HG02852 (cell line): ENCODE measurements around the gene PEX6.
"Not testable (repeated sequence)": the region's sequence is repeated elsewhere in the genome, so short reads cannot be mapped to it uniquely, and the experiment has no call there.

ENCODE experiments used
- ATAC-seq: cut with Tn5 transposase; IDR thresholded peaks from one replicate; pipeline ENCODE4 v1.9.1; 2021; ENCODE audit warnings: mild to moderate bottlenecking, moderate library complexity; ENCODE audit not compliant: unreplicated experiment

Gene PEX6

DNA sequence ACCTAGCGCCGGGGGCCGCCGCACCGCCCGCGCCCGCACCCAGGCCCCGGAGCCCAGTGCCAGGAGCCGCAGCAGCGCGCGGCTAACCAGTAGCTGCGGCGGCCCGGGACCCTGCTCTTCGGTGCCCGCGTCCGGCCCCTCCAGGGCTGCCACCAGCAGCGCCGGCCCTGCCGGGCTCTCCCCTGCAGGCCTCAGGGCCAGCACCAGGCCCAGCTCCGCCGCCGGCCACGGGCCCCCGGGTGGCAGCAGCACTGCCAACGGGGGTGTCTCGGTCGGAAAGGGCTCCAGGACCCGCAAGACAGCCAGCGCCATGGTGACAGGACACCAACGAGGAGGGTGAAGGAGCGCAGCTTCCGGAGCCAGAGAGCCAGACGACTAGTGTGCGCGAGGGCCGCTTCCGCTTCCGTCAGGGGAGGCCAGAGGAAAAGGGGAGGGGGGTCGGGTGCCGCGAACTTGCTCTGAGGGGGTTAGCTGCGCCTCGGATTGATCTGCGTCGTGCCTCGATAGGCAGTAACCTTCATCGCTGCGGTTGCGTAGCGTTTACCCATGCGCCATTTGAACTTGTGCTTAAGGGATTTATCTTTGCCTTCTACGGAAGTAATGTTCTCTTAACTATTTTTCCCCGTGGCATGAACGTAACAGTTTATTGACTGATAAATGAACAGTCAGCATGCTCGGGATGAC is at the start of gene PEX6:
TSS of gene PEX6 (minus strand) at position 343 of the 684 bp plus-strand sequence. CDS start at position 312, 31 bp downstream.
- ATAC-seq: peak; percentile 89

DNA sequence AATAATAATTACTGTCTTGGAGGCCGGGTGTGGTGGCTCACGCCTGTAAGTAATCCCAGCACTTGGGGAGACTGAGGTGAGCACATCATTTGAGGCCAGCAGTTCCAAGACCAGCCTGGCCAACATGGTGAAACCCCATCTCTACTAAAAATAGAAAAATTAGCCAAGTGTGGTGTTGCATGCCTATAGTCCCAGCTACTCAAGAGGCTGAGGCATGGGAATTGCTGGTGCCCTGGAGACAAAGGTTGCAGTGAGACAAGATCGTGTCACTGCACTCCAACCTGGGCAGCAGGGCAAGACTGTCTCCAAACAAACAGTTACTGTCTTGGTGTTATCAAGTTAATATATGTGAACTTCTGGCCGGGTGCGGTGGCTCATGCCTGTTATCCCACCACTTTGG is 47.4 kb upstream of the PEX6 start:
- ATAC-seq: no peak

DNA sequence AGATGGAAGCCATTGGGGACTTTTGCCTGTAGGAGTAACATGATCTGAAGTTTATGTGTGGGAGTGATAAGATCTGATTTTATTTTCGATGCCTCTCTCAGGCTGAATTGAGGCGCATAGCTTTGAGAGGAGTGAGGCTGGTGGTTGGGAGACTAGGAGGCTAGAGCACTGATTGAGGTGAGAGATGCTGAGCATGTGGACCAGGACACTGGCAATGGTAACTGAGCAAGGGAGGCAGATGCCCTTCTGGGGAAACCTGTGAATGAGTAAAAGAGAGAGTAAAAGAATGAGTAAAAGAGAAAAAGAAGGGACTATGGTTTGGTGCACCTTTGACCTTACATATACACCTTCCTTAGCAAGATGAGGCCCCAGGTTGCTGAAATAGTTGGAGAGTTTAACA is 45.5 kb upstream of the PEX6 start:
- ATAC-seq: no peak

DNA sequence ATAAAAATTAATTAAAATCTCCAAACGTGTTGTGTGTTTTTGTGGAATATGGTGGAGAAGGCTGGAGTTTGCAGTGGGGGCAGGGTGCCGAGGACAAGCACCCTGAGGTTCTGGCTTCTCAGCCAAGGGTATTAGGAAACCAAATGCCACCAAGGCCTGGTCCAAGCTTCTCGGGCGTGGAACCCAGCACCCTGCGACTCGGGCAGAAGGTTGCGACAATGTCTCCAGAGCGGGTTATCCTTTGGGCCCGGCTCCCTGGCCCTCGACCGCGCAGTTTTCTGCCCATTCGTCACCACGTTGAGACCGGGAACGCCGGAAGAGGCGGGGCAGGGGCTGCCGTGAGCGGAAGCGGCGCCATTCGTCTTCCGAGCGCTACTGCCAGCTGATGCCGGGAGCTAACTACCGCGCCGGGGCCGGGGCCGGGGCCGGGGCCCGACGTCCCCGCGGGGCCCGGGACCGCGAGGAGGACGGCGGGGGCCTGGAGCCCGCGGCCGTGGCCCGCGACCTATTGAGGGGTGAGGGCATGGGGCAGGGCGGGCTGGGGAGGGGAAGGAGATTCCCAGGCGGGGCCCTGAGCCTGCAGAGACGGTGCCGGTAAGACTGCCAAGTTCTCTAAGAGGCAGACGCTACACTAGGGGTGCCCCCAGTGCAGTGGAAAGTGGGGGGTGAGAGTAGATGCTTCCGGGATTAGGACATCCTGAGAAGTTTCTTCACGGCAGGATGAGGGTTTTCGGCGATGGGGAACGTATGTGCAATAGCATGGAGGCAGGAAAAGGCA is 42.5 kb upstream of the PEX6 start, which contains the start of gene RRP36:
TSS of gene RRP36 (plus strand) at position 354 of the 778 bp plus-strand sequence. CDS start at position 386, 32 bp downstream.
- ATAC-seq: peak; percentile 87

GRCh38 chr6:43020847-43021246 is 41.9 kb upstream of the PEX6 start:
- no peak for ATAC-seq

DNA sequence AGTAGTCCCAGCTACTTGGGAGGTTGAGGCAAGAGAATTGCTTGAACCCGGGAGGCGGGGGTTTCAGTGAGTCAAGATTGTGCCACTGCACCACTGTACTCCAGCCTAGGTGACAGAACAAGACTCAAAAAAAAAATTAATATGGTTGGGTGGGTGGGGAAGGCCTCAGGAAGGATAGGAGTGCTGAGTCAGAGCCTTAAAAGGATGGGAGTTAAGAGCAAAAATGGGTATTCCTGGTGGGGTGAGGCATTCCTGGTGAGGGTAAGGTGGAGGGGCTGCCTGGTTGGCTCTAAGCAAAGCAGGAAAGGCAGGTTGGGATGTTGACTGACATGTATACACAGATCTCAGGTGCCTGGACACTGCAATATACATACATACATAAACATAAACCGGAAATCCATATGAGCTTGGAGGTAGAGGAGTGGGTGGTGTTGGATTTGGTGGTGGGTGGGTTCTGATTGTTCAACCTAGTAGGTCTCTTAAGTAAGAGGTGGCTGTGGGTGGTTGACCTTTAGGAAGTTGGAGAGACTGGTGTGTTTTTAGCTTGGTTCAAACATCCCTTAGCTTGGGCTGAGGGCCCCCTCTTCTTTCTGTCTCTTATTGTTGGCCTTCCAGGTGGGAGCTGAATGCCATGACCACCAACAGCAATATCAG is 41.2 kb upstream of the PEX6 start:
- no peak for ATAC-seq

DNA sequence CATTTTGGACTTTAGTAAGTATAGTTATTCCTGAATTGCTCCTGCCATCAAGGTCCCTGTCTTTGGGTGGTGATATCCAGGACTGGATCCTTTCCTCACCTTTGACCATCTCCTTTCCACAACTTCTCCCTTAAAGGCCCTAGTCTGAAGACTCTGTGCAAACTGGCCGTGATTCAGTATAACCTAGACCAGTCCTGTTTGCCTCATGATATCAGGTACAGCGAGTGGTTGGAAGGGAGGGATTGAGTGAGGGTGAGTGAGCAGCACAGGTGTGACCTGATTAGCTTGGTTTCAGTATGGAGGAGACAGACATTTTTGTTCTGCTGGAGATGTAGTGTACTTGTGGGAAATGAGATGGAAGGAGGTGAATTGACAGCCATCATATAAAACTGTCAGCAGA is 40.2 kb upstream of the PEX6 start:
- ATAC-seq: no peak

DNA sequence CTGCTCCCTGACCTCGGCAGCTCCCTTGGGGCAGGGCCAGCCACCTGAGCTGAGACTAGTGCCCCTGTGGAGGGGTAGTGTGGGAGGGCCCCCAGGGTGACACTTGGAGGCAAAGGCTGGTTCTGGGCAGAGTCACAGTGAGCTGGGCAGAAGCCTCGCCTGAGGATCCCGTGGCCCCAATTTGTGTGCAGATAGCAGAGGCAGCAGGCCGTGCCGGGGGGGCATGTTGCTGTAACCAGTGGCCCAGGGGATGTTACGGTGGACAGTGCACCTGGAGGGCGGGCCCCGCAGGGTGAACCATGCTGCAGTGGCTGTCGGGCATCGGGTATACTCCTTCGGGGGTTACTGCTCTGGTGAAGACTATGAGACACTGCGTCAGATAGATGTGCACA is 38.0 kb upstream of the PEX6 start:
- ATAC-seq: no peak

DNA sequence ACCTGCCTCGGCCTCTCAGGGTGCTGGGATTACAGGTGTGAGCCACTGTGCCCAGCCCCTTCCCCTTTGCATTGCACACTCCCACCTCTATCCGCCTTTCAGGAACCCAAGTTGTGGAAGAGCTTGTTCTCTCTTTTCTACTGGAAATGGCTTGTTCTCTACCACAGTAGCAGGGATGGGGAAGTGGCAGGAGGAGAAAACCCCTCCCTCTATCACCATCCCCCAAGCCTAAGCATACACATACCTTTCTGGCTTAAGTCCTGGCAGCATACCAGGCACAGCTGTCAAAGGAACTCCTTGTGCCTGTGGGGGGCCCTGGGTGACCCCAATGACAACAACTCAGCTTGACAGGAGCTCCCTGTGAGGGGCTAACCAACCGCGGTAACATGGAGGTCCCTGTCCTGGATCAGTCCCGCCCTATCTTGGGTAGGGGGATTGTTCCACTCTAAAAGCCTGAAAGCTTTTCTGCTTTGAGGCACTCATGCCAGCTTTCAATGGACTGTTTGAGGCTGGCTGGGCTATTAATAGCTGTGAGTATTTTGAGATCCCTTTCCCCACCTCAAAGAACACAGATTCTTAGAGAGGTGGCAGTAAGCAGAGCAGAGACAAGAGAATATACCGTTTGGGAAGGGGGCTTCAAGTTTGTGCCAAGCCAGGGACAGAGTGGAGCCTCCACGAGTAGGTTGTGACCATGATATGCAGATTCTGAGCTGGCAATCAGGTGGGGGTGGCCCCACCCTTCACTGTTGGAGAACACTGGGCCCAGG is 37.4 kb upstream of the PEX6 start:
- ATAC-seq: no peak

GRCh38 chr6:43014434-43014909 is 35.5 kb upstream of the PEX6 start:
- ATAC-seq: no peak

DNA sequence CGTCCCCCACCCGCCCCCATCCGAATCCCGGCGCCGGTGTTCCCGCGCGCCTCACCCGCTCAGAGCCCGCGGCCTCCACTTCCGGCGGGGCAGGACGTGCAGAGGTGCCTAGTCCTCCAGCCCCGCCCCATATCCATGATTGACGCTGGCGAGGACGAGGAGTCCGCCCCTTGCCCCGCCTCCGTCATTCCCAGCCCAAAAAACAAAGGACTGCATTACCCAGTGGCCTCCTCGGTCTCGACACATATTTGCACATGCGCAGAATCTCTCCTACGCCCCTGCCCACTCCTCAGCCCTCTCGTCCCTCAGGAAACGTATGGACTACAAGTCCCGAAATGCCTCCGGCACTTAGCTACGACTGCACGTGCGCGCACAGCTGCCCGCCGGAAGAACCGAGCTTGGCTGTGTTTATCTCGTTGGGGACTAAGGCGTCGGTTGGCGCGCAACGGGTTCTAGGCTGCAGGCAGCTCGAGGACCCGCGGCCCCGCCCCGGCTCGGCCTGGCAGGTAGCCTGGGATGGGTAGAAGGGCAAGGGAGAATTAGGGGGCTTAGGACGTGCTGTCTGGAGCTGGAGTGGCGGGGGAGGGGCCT is 35.0 kb upstream of the PEX6 start, which contains the start of the genes KLHDC3 and MEA1:
TSS of gene KLHDC3 (plus strand) at position 407 of the 591 bp plus-strand sequence. CDS start 2,944 bp downstream, outside the sequence.
TSS of gene MEA1 (minus strand) at position 104 of the 591 bp plus-strand sequence. CDS start 133 bp downstream, outside the sequence.
- ATAC-seq: peak; percentile 94

DNA sequence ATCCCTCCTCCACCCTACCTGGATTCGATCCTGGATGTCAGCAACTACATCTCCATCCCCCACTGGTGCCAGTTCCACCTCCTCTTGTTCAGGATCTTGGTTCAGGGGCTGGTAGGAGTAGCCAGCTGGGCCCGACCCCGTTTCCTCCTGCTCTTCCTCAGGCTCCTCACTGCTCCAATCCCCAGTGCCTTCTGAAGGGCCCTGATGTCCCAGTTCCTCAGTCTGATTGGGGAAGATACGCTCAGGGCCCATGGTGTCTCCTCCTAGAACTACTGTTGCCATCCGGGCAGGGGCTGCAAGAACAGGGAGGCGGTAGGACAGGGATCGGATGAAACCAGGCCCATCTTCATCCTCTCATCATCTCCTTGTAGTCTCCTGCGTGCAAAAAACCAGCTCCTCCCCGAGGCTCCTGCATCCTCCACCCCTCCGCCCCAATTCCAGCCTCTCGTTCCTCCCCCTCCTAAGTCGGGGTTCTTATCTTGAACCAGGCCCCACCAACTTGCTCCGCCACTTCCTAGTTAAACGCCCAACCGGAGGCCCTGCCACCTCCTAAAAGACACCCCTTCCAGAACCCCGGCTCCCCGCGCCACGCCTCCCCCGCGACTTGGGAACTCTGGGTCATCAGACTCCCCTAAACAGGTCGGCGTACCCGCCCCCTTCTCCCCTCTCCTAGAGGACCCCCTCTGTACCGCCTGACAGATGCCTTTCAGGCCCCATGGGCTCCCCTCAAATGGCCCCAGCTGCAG is 34.3 kb upstream of the PEX6 start:
- peak; percentile 18 for ATAC-seq

DNA sequence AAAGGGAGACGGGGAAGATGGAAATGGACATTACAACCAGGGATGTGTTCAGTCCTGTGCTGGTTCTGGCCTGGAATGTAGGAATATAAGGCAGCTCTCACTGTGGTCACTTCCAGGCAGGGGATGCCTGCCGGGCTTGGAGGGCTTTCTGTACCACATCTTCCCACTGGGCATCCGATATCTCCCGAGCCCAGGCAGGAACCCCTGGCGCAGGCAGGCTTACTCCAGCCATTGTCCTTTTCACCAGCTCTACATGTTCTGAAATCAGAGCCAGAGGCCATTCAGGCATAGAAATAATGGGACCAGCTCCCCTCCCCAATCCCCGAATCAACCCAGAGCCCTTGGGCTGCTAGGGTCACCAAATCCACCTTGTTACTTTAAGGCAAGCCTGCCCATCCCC is 33.4 kb upstream of the PEX6 start:
- no peak for ATAC-seq

- no peak for ATAC-seq
These were observed 32.2 kb upstream of the PEX6 start for GRCh38 chr6:43011207-43011606.

DNA sequence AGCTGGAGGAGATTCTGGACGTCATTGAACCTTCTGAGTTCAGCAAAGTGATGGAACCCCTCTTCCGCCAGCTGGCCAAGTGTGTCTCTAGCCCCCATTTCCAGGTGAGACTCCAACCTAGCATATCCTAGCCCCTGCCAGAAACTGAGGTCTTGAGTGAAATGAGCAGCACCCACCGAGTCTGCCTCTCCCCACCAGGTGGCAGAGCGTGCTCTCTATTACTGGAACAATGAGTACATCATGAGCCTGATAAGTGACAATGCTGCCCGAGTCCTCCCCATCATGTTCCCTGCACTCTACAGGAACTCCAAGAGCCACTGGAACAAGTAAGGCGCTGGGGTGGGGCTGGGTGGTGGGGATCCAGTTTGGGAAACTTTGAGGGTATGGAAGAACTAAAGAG is 30.1 kb upstream of the PEX6 start:
- no peak for ATAC-seq

DNA sequence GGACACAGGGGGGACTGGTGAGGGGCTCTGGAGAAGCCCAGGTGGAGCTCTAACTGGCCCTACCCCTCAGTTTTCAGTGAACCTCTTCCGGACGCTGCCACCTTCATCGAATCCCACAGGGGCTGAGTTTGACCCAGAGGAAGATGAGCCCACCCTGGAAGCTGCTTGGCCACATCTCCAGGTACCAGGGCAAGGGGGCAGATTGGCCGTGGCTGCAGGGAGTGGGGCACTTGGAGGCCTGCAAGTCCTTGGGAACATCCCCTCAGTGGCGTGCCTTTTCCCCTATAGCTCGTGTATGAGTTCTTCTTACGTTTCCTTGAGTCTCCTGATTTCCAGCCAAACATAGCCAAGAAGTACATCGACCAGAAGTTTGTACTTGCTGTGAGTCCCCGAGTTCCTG is 28.1 kb upstream of the PEX6 start:
- ATAC-seq: no peak

GRCh38 chr6:43006251-43006650 is 27.3 kb upstream of the PEX6 start:
- ATAC-seq: no peak

- no peak for ATAC-seq
These were observed 26.9 kb upstream of the PEX6 start for GRCh38 chr6:43005844-43006243.

DNA sequence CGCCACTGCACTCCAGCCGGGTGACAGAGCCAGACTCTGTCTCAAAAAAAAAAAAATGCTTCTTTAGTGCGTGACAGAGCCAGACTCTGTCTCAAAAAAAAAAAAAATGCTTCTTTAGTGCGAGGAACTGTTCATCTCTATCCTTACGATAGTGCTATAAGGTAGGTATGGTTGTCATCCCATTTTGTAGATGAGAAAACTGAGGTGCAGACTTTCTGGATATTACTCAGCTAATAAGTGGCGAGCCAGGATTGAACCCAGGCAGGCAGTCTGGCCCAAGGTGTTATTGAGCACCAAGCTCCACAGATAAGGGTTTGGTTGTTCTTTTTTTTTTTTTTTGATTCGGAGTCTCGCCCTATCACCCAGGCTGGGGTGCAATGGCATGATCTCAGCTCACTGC is 22.9 kb upstream of the PEX6 start:
- ATAC-seq: no peak

DNA sequence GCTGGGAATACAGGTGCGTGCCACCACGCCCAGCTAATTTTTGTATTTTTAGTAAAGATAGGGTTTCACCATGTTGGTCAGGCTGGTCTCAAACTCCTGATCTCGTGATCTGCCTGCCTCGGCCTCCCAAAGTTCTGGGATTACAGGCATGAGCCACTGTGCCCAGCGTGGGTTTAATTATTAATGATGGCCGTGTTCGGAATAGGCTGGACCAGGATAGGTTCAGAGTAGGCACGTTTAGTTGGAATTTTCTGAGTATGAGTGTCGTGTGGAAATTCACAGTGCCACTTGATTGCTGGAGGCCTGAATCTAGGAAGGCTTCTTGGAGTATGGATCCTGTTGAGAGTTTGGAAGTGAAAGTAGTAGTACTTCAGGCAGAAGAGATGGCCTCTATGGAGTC is 19.2 kb upstream of the PEX6 start:
- not testable (repeated sequence) for ATAC-seq
